Measurements from ENCODE around the gene MSS51.

MSS51 gene

GRCh38 chr10:73449113-73449512 lies 15.8 kb upstream of the MSS51 start:
- no peaks in the 10 kb centered on the region for H3K9me3 ChIP-seq (ENCODE audit: insufficient read depth, low read depth, low read length)
- H4K20me1 ChIP-seq (ENCODE audit: insufficient read depth, low read length, poor library complexity, severe bottlenecking) = no peaks in the 10 kb centered on the region
- no peaks in the 10 kb centered on the region for H3K4me1 ChIP-seq (ENCODE audit: insufficient read depth, low read length, poor library complexity, severe bottlenecking)
- H3K36me3 ChIP-seq (ENCODE audit: insufficient read depth, low read length) = peaks cover 9% of the 10 kb centered on the region; the same call in 1 of the 2 replicates
- no peak overlapping the region for H3K9ac ChIP-seq (ENCODE audit: low read depth, low read length, poor library complexity, severe bottlenecking)
- TF ChIP-seq, protein P1, sequence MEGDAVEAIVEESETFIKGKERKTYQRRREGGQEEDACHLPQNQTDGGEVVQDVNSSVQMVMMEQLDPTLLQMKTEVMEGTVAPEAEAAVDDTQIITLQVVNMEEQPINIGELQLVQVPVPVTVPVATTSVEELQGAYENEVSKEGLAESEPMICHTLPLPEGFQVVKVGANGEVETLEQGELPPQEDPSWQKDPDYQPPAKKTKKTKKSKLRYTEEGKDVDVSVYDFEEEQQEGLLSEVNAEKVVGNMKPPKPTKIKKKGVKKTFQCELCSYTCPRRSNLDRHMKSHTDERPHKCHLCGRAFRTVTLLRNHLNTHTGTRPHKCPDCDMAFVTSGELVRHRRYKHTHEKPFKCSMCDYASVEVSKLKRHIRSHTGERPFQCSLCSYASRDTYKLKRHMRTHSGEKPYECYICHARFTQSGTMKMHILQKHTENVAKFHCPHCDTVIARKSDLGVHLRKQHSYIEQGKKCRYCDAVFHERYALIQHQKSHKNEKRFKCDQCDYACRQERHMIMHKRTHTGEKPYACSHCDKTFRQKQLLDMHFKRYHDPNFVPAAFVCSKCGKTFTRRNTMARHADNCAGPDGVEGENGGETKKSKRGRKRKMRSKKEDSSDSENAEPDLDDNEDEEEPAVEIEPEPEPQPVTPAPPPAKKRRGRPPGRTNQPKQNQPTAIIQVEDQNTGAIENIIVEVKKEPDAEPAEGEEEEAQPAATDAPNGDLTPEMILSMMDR (conservative IDR thresholded peaks at IDR 0.05; ENCODE audit: low read length) = no peak
- TF ChIP-seq EZH2phosphoT487 (IDR thresholded peaks at IDR 0.05; ENCODE audit: borderline replicate concordance) = no peak
- H3F3A ChIP-seq (ENCODE audit: low read depth) = no peaks in the 10 kb centered on the region
- no peak overlapping the region for H2AFZ ChIP-seq (ENCODE audit: low read length)
- no peak overlapping the region for H3K4me2 ChIP-seq (ENCODE audit: low read depth, low read length, poor library complexity, severe bottlenecking)
- no peaks in the 10 kb centered on the region for H3K79me2 ChIP-seq (ENCODE audit: insufficient read depth, low read length)
- no peak overlapping the region for H3K4me3 ChIP-seq (ENCODE audit: low read length, poor library complexity, severe bottlenecking)
- H3K9me2 ChIP-seq (replicated peaks; ENCODE audit: low read depth, low read length) = no peaks in the 10 kb centered on the region
- no peaks in the 10 kb centered on the region for H3K27me3 ChIP-seq (ENCODE audit: insufficient read depth, low read length, poor library complexity, severe bottlenecking)

GRCh38 chr10:73448384-73448783 lies 15.0 kb upstream of the MSS51 start:
- Histone ChIP-seq H3K4me2 (ENCODE audit: low read depth, low read length, poor library complexity, severe bottlenecking) (no peak overlapping the region), H4K20me1 (ENCODE audit: insufficient read depth, low read length, poor library complexity, severe bottlenecking) (no peaks in the 10 kb centered on the region), H3K4me1 (ENCODE audit: insufficient read depth, low read length, poor library complexity, severe bottlenecking) (no peaks in the 10 kb centered on the region), H3F3A (ENCODE audit: low read depth) (no peaks in the 10 kb centered on the region), H3K27me3 (ENCODE audit: insufficient read depth, low read length, poor library complexity, severe bottlenecking) (no peaks in the 10 kb centered on the region), H3K4me3 (ENCODE audit: low read length, poor library complexity, severe bottlenecking) (no peak overlapping the region), H3K79me2 (ENCODE audit: insufficient read depth, low read length) (no peaks in the 10 kb centered on the region), H3K9me2 (replicated peaks; ENCODE audit: low read depth, low read length) (no peaks in the 10 kb centered on the region), H3K36me3 (ENCODE audit: insufficient read depth, low read length) (peaks cover 9% of the 10 kb centered on the region; the same call in 1 of the 2 replicates), H3K9me3 (ENCODE audit: insufficient read depth, low read depth, low read length) (no peaks in the 10 kb centered on the region), H3K9ac (ENCODE audit: low read depth, low read length, poor library complexity, severe bottlenecking) (no peak overlapping the region), H2AFZ (ENCODE audit: low read length) (no peak overlapping the region)
- TF ChIP-seq, protein P1 (conservative IDR thresholded peaks at IDR 0.05; ENCODE audit: low read length) = no peak
- TF ChIP-seq EZH2phosphoT487 (IDR thresholded peaks at IDR 0.05; ENCODE audit: borderline replicate concordance) = no peak

DNA sequence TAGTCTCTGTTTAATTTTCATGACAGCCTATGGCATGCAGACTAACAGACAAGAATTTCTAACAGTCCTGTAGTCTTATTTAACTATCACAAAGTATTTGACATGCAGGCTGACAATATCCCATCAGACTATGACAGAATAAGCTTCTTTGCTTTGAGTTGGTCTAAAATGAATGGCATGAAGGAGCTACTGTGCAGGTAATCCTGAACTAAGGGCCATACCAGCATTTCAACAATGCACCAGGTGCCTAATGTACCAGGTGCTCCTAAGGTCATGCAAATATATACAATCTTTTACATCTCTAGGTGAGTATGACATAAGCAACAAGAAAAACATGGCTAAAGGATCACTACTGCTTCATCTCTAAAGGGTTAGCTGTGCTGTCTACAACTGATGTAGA lies 13.6 kb upstream of the MSS51 start:
- no peaks in the 10 kb centered on the region for H4K20me1 ChIP-seq (ENCODE audit: insufficient read depth, low read length, poor library complexity, severe bottlenecking)
- peaks cover 9% of the 10 kb centered on the region; the same call in 1 of the 2 replicates for H3K36me3 ChIP-seq (ENCODE audit: insufficient read depth, low read length)
- no peaks in the 10 kb centered on the region for H3K27me3 ChIP-seq (ENCODE audit: insufficient read depth, low read length, poor library complexity, severe bottlenecking)
- H3K4me2 ChIP-seq (ENCODE audit: low read depth, low read length, poor library complexity, severe bottlenecking) = no peak overlapping the region
- no peak overlapping the region for H3K9ac ChIP-seq (ENCODE audit: low read depth, low read length, poor library complexity, severe bottlenecking)
- H3F3A ChIP-seq (ENCODE audit: low read depth) = no peaks in the 10 kb centered on the region
- H3K4me1 ChIP-seq (ENCODE audit: insufficient read depth, low read length, poor library complexity, severe bottlenecking) = no peaks in the 10 kb centered on the region
- H3K9me3 ChIP-seq (ENCODE audit: insufficient read depth, low read depth, low read length) = no peaks in the 10 kb centered on the region
- H3K4me3 ChIP-seq (ENCODE audit: low read length, poor library complexity, severe bottlenecking) = no peak overlapping the region
- H2AFZ ChIP-seq (ENCODE audit: low read length) = no peak overlapping the region
- no peak for TF ChIP-seq EZH2phosphoT487 (IDR thresholded peaks at IDR 0.05; ENCODE audit: borderline replicate concordance)
- TF ChIP-seq, protein P1 (conservative IDR thresholded peaks at IDR 0.05; ENCODE audit: low read length) = no peak
- H3K79me2 ChIP-seq (ENCODE audit: insufficient read depth, low read length) = no peaks in the 10 kb centered on the region
- H3K9me2 ChIP-seq (replicated peaks; ENCODE audit: low read depth, low read length) = no peaks in the 10 kb centered on the region

Measured in Loucy (cell line).